RWPE2 (cell line): Measurements from ENCODE around the gene PDE4D.
"Not testable (repeated sequence)": the region's sequence is repeated elsewhere in the genome, so short reads cannot be mapped to it uniquely, and the experiment has no call there.

ENCODE experiments used
- ATAC-seq: fragments of 200-7000 bp; cut with Tn5 transposase; 3 replicates; pipeline ENCODE4 v1.9.1; 2021; ENCODE audit warnings: low read depth
- DNase-seq: peaks from one replicate; pipeline ENCODE4 v3.0.0-alpha.2; 2020; ENCODE audit warnings: low spot score
- H3K27ac ChIP-seq: fragments of 450-650 bp; 2 replicates; pipeline ENCODE4 v1.5.1; 2017; ENCODE audit warnings: mild to moderate bottlenecking; ENCODE audit not compliant: poor library complexity, severe bottlenecking
- H3K27me3 ChIP-seq: fragments of 250-450 bp; sonication (Bioruptor Pico); 2 replicates; pipeline ENCODE4 v1.5.1; 2021; ENCODE audit warnings: mild to moderate bottlenecking, moderate library complexity; ENCODE audit not compliant: insufficient read depth, poor library complexity, severe bottlenecking
- H3K36me3 ChIP-seq: fragments of 250-450 bp; sonication (Bioruptor Pico); 2 replicates; pipeline ENCODE4 v1.5.1; 2020; ENCODE audit warnings: low read depth, mild to moderate bottlenecking, moderate library complexity
- H3K4me1 ChIP-seq: fragments of 250-450 bp; sonication (Bioruptor Pico); 2 replicates; pipeline ENCODE4 v1.5.1; 2021; ENCODE audit warnings: mild to moderate bottlenecking, moderate library complexity; ENCODE audit not compliant: insufficient read depth, poor library complexity, severe bottlenecking
- H3K4me3 ChIP-seq: fragments of 250-450 bp; sonication (Bioruptor Pico); 2 replicates; pipeline ENCODE4 v1.5.1; 2021; ENCODE audit warnings: mild to moderate bottlenecking, moderate library complexity; ENCODE audit not compliant: severe bottlenecking
- H3K9me3 ChIP-seq: fragments of 250-450 bp; sonication (Bioruptor Pico); 2 replicates; pipeline ENCODE4 v1.5.1; 2021; ENCODE audit warnings: mild to moderate bottlenecking, moderate library complexity; ENCODE audit not compliant: severe bottlenecking
- CTCF ChIP-seq: fragments of 450-650 bp; IDR thresholded peaks from one replicate; pipeline ENCODE4 v1.5.1; 2017; ENCODE audit warnings: mild to moderate bottlenecking, moderate library complexity; ENCODE audit not compliant: poor library complexity, severe bottlenecking

The PDE4D gene

DNA sequence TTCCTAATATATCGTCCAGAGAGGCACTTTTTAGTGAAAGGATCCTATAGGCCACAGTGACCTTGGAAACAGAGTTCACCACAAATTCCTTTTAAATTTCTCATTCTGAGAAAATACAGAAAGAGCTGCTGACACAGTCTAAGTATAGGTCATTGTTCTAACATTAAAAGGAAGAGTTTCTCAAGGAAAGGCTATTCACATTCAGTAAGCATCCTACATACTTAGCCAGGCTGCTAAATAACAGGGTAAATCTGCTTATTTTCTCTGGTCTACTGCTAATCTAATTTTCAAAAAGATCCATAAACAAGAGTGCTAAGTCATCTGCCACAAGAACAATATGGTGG, 313.7 kb downstream of the PDE4D start:
- no peak for TF ChIP-seq CTCF
- Histone ChIP-seq H3K4me1 (no peaks in the 10 kb centered on the region), H3K4me3 (no peak overlapping the region), H3K27ac (no peak overlapping the region), H3K36me3 (no peaks in the 10 kb centered on the region), H3K9me3 (no peaks in the 10 kb centered on the region), H3K27me3 (no peaks in the 10 kb centered on the region)
- ATAC-seq (no peak), DNase-seq (no peak)

DNA sequence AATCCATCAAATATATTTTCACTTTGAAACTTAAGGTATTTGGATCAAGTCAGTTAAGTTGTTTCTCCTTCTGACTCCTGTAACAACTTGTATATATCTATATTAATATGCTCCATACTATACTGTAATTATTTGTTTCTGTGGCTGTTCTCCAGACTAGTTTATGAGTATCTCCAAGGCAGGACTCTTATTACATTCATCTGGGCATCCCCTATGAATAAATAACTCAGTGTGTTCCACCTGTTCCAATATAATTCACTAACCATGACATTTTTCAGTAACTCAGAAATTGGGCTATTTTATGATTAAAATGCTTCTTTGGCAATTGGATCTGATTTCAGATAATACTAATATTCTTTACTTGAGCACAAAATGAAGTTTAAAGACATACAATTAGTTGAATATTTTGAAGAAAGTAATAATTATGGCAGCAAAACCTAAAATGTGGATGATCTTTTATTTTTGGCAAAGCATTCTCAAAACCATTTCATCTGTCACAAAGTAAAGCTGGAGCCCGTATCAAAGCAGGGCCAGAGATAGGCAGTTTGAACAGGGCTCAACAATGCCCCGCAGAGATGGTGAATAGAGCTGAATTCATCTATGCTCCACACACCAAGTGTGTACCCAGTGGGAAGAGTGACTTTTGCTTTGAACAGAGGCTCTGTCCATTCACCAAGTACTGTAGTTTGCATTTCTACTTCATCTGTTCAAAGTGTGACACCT, 314.3 kb downstream of the PDE4D start:
- DNase-seq (no peak), ATAC-seq (no peak)
- TF ChIP-seq CTCF: no peak
- no peaks in the 10 kb centered on the region for H3K4me1 ChIP-seq
- no peaks in the 10 kb centered on the region for H3K36me3 ChIP-seq
- H3K9me3 ChIP-seq: no peaks in the 10 kb centered on the region
- no peaks in the 10 kb centered on the region for H3K27me3 ChIP-seq
- H3K4me3 ChIP-seq: no peak overlapping the region
- H3K27ac ChIP-seq: no peak overlapping the region

- H3K36me3 ChIP-seq: no peaks in the 10 kb centered on the region
- no peaks in the 10 kb centered on the region for H3K27me3 ChIP-seq
- no peak overlapping the region for H3K27ac ChIP-seq
- ATAC-seq: no peak
- TF ChIP-seq CTCF: no peak
- H3K4me1 ChIP-seq: no peaks in the 10 kb centered on the region
- no peak overlapping the region for H3K4me3 ChIP-seq
- H3K9me3 ChIP-seq: no peaks in the 10 kb centered on the region
- no peak for DNase-seq
Measured at GRCh38 chr5:59577485-59577884, 316.0 kb downstream of the PDE4D start.

- H3K9me3 ChIP-seq: no peaks in the 10 kb centered on the region
- H3K36me3 ChIP-seq: no peaks in the 10 kb centered on the region
- no peaks in the 10 kb centered on the region for H3K4me1 ChIP-seq
- H3K27ac ChIP-seq: no peak overlapping the region
- H3K27me3 ChIP-seq: no peaks in the 10 kb centered on the region
- DNase-seq: no peak
- no peak for ATAC-seq
- H3K4me3 ChIP-seq: no peak overlapping the region
- TF ChIP-seq CTCF: no peak
Measured at GRCh38 chr5:59575648-59576445, 317.7 kb downstream of the PDE4D start.

DNA sequence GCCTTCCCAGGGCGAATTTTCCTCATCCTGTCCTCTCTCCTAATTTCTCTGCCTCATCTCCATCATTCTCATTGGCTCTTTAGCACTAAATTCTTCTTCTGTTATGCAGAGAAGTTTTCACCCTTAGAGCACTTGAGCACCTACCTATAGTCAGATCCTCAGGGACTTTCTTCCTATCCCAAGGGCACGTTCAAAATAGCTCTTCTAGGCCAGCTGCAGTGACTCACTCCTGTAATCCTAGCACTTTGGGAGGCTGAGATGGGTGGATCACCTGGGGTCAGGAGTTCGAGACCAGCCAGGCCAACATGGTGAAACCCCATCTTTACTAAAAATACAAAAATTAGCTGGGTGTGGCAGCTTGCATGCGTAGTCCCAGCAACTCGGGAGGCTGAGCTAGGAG, 320.0 kb downstream of the PDE4D start:
- not testable (repeated sequence) for ATAC-seq, H3K36me3 ChIP-seq, H3K9me3 ChIP-seq, H3K4me1 ChIP-seq, H3K27me3 ChIP-seq, DNase-seq, H3K27ac ChIP-seq, H3K4me3 ChIP-seq
